Measurements from ENCODE around the gene NDUFS6.

NDUFS6 gene

DNA sequence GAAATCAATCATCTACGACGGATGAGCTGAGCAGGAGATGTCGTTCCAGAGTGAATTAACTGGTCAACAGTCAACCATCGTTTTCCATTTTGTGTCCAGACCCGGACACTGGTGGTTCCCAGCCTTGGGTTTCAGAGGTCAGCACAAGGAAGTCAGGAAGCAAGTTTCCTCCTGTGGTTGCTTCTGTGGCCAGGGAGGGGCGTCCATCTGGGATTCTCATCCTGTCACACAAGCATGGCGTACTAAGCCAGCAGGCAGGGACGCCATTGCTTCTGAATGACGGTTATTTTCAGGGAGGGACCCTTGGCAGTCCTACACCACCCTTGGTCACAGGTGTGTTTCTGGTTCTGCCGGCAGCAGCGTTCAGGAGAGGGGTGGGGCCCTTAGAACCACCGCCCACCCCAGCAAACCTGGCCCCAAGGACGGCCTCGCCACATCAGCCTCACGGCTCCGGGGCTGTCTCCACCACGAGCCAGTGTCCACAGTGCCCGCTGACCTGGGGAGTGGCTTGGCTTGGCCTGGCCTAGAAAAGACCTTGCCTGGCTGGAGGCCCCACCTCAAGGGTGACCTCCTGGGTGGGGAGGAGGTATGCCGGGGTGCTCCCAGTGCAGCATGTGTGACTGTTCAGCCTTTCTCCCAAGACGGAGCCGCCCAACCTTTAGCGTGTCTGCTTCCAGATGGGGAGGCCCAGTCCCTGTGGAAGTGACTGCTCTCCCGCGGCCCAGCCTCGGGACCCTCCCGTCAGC is 25.2 kb downstream of the NDUFS6 start:
- Histone ChIP-seq H3K9ac (ENCODE audit: low read depth, low read length) (no peak overlapping the region), H3K27me3 (ENCODE audit: insufficient read depth, low read length) (no peaks in the 10 kb centered on the region), H3K36me3 (ENCODE audit: insufficient read depth, low read depth, low read length) (peaks cover 17% of the 10 kb centered on the region; the same call in 1 of the 2 replicates), H3K9me3 (ENCODE audit: insufficient read depth, low read depth, low read length) (no peaks in the 10 kb centered on the region), H3K4me1 (ENCODE audit: insufficient read depth, low read length) (peaks cover 8% of the 10 kb centered on the region; the same call in 1 of the 2 replicates), H3K4me3 (ENCODE audit: low read length) (no peak overlapping the region), H3K27ac (ENCODE audit: low read length) (no peak overlapping the region)

DNA sequence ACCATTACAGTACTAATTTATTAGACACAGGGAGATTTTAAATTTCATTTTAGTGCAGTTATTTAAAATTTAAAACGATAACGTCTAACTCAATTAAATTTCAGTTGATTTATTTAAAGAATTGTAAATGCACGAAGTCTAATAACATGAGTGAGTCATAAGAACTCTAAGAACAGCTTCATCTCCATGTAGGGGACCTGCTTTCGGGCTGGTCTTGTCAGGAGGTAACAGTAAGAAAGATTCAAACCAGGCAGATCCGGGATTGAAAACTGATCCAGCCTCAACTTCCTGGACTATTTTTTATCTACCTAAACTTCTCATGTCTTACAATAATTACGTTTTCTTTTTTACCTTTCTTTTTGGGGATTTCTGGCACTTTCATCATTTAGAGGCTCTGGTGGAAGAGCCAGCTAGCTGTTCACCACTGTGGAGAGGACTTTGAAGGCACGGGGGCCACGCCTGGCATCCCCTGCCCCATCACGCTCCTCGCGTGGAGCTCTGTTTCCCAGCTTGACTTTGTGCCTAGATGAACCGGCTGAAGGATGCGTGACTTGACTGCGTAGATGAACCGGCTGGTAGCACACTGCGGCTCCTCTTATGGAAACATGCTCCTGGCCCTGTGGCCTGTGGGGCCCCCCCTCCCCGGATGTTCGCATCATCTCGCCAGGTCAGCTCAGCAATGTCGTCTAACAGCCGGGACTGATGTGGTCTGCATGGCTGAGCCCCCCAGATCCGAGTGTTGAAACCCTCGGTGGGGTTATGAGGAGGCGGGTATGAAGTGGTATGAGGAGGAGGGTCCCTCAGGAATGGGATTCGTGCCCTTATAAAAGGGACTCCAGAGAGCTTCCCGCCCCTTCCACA is 26.0 kb downstream of the NDUFS6 start:
- no peak overlapping the region for H3K9ac ChIP-seq (ENCODE audit: low read depth, low read length)
- peaks cover 16% of the 10 kb centered on the region; the same call in 1 of the 2 replicates for H3K4me1 ChIP-seq (ENCODE audit: insufficient read depth, low read length)
- H3K27me3 ChIP-seq (ENCODE audit: insufficient read depth, low read length): no peaks in the 10 kb centered on the region
- H3K36me3 ChIP-seq (ENCODE audit: insufficient read depth, low read depth, low read length): peaks cover 8% of the 10 kb centered on the region; the same call in 1 of the 2 replicates
- H3K27ac ChIP-seq (ENCODE audit: low read length): no peak overlapping the region
- H3K9me3 ChIP-seq (ENCODE audit: insufficient read depth, low read depth, low read length): no peaks in the 10 kb centered on the region
- peak overlapping the region; percentile 42; the same call in 1 of the 2 replicates for H3K4me3 ChIP-seq (ENCODE audit: low read length)

DNA sequence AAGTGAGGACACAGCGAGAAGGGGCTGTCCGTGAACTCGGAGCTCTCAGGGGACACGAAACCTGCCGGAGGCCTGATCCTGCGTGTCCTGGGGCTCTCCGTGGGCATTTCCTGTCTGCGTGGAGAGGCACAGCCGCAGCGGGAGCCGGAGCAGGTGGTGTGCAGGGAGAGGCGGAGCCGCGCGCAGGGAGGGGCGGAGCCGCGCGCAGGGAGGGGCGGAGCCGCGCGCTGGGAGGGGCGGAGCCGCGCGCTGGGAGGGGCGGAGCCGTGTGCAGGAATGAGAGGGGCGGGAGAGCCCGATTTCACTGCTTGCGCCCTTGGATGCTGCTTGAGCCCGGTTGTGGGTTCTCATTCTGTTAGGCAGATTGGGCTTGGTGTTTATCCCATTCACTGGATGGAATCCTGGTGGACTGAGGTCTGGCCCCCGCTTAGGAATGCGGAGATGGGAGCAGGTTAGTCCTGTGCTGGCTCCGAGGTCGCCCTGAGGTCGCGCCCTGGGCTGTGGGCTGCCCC is 26.7 kb downstream of the NDUFS6 start:
- Histone ChIP-seq H3K27ac (ENCODE audit: low read length) (no peak overlapping the region), H3K27me3 (ENCODE audit: insufficient read depth, low read length) (no peaks in the 10 kb centered on the region), H3K9ac (ENCODE audit: low read depth, low read length) (no peak overlapping the region), H3K36me3 (ENCODE audit: insufficient read depth, low read depth, low read length) (peaks cover 5% of the 10 kb centered on the region; the same call in 1 of the 2 replicates), H3K4me3 (ENCODE audit: low read length) (peak overlapping the region; percentile 42; the same call in 1 of the 2 replicates), H3K9me3 (ENCODE audit: insufficient read depth, low read depth, low read length) (no peaks in the 10 kb centered on the region), H3K4me1 (ENCODE audit: insufficient read depth, low read length) (peaks cover 16% of the 10 kb centered on the region; the same call in 1 of the 2 replicates)

DNA sequence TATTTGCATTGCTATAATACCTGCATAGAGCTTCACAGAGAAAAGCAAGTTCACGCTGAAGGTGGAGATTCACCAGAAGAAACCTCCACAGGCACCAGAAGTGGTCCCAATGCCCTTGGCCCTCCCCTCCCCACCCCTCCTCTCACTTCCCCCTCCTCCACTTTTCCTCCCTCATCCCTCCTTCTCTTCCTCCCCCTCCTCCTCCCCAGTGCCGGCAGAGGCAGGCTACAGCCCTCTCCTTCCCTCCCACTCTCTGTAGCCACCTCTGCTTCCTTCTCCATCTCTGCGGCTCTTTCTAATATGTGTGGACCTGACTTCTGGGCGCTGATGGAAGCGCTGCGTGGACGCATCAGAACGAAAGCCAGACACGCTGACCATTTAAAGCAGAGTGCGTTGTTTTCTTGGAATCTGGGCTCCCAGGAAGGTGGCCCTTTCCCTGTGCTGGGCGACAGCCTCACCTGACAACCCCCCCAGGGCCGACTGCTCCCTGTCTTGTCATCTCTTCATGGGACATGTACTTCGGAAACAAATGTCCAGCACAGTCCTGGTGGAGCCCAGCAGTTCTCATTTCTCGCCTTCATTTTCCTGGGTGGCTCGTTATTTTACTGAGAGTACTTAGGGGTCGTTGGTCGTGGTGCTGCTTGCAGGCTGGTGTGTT is 29.5 kb downstream of the NDUFS6 start:
- no peak overlapping the region for H3K9ac ChIP-seq (ENCODE audit: low read depth, low read length)
- H3K27me3 ChIP-seq (ENCODE audit: insufficient read depth, low read length): no peaks in the 10 kb centered on the region
- H3K36me3 ChIP-seq (ENCODE audit: insufficient read depth, low read depth, low read length): 0 out of 2 replicates have a peak, but pooled peaks cover 5% of the 10 kb centered on the region
- H3K9me3 ChIP-seq (ENCODE audit: insufficient read depth, low read depth, low read length): no peaks in the 10 kb centered on the region
- no peak overlapping the region for H3K27ac ChIP-seq (ENCODE audit: low read length)
- H3K4me1 ChIP-seq (ENCODE audit: insufficient read depth, low read length): peaks cover 22% of the 10 kb centered on the region; the same call in 1 of the 2 replicates
- H3K4me3 ChIP-seq (ENCODE audit: low read length): no peak overlapping the region

DNA sequence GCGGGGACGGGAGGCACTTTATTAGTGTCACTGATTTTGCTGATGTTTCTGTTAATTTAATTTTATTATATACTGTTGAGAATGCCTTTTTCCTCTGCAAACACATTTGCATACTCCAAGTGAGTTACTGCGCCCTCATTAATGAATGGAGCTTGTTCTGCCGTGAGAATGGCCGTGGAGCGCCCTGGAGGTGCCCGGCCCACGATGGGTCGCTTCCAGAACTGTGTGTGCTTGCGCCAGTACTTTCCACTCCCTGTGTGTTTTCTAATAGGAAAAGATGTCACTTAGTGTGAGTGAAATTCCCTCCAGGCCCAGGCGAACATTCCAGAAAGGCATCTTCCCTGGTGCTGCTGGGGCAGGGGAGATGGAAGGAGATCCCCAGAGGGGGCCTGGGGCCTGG is 30.1 kb downstream of the NDUFS6 start:
- Histone ChIP-seq H3K4me3 (ENCODE audit: low read length) (no peak overlapping the region), H3K4me1 (ENCODE audit: insufficient read depth, low read length) (peaks cover 22% of the 10 kb centered on the region; the same call in 1 of the 2 replicates), H3K27ac (ENCODE audit: low read length) (no peak overlapping the region), H3K36me3 (ENCODE audit: insufficient read depth, low read depth, low read length) (0 out of 2 replicates have a peak, but pooled peaks cover 5% of the 10 kb centered on the region), H3K9ac (ENCODE audit: low read depth, low read length) (no peak overlapping the region), H3K9me3 (ENCODE audit: insufficient read depth, low read depth, low read length) (no peaks in the 10 kb centered on the region), H3K27me3 (ENCODE audit: insufficient read depth, low read length) (no peaks in the 10 kb centered on the region)

- Histone ChIP-seq H3K27ac (ENCODE audit: low read length) (no peak overlapping the region), H3K9me3 (ENCODE audit: insufficient read depth, low read depth, low read length) (no peaks in the 10 kb centered on the region)
Measured at GRCh38 chr5:1831677-1832313, 30.6 kb downstream of the NDUFS6 start.

DNA sequence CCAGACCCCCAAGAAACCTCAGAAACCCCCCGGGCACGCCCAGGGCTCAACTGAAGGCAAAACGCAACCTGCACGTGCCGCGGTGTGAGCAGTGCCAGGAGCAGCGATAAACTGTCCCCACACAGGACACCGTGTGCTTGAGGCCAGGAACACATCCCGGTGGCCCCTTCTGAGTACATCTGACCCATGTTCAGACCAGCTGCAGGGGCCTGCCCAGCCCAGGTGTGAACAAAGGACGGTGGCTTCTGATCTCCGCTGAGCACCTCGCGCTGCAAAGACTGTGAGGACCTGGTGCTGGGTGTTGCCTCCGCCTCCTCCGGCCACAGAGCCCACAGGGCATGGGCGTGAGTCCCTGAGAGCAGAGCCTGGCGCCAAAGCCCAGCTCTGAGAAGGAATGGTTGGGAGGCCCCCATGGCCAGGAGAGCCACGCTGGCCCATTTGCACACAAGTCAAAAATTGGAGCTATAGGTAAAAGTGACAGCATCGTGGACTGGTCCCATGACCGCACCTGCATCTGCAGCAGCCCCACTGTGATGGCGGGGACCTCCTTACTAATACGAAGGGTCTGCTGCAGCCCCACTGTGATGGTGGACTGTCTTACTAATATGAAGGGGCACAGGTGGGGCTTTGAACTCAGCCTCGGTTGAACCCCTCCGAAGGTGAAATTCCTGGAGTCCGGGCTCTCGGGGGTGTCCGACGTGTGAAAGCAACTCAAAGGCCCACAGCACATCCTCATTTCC is 31.5 kb downstream of the NDUFS6 start:
- Histone ChIP-seq H3K27ac (ENCODE audit: low read length) (no peak overlapping the region), H3K36me3 (ENCODE audit: insufficient read depth, low read depth, low read length) (0 out of 2 replicates have a peak, but pooled peaks cover 5% of the 10 kb centered on the region), H3K4me3 (ENCODE audit: low read length) (no peak overlapping the region), H3K4me1 (ENCODE audit: insufficient read depth, low read length) (peaks cover 19% of the 10 kb centered on the region; the same call in 1 of the 2 replicates), H3K9me3 (ENCODE audit: insufficient read depth, low read depth, low read length) (no peaks in the 10 kb centered on the region), H3K9ac (ENCODE audit: low read depth, low read length) (no peak overlapping the region), H3K27me3 (ENCODE audit: insufficient read depth, low read length) (no peaks in the 10 kb centered on the region)

More at GRCh38 chr5:1831677-1832313, 30.6 kb downstream of the NDUFS6 start:
- Histone ChIP-seq H3K27me3 (ENCODE audit: insufficient read depth, low read length) (no peaks in the 10 kb centered on the region), H3K36me3 (ENCODE audit: insufficient read depth, low read depth, low read length) (0 out of 2 replicates have a peak, but pooled peaks cover 5% of the 10 kb centered on the region), H3K9ac (ENCODE audit: low read depth, low read length) (no peak overlapping the region), H3K4me3 (ENCODE audit: low read length) (no peak overlapping the region), H3K4me1 (ENCODE audit: insufficient read depth, low read length) (peaks cover 22% of the 10 kb centered on the region; the same call in 1 of the 2 replicates)

- Histone ChIP-seq H3K9ac (ENCODE audit: low read depth, low read length) (no peak overlapping the region), H3K36me3 (ENCODE audit: insufficient read depth, low read depth, low read length) (0 out of 2 replicates have a peak, but pooled peaks cover 5% of the 10 kb centered on the region), H3K4me1 (ENCODE audit: insufficient read depth, low read length) (peaks cover 19% of the 10 kb centered on the region; the same call in 1 of the 2 replicates), H3K4me3 (ENCODE audit: low read length) (no peak overlapping the region), H3K9me3 (ENCODE audit: insufficient read depth, low read depth, low read length) (no peaks in the 10 kb centered on the region), H3K27me3 (ENCODE audit: insufficient read depth, low read length) (no peaks in the 10 kb centered on the region), H3K27ac (ENCODE audit: low read length) (no peak overlapping the region)
Measured at GRCh38 chr5:1833264-1834021, 32.2 kb downstream of the NDUFS6 start.

GRCh38 chr5:1834022-1834551 is 32.9 kb downstream of the NDUFS6 start:
- no peaks in the 10 kb centered on the region for H3K27me3 ChIP-seq (ENCODE audit: insufficient read depth, low read length)
- no peak overlapping the region for H3K27ac ChIP-seq (ENCODE audit: low read length)
- peaks cover 19% of the 10 kb centered on the region; the same call in 1 of the 2 replicates for H3K4me1 ChIP-seq (ENCODE audit: insufficient read depth, low read length)
- H3K4me3 ChIP-seq (ENCODE audit: low read length): no peak overlapping the region
- H3K9me3 ChIP-seq (ENCODE audit: insufficient read depth, low read depth, low read length): no peaks in the 10 kb centered on the region
- no peak overlapping the region for H3K9ac ChIP-seq (ENCODE audit: low read depth, low read length)
- 0 out of 2 replicates have a peak, but pooled peaks cover 5% of the 10 kb centered on the region for H3K36me3 ChIP-seq (ENCODE audit: insufficient read depth, low read depth, low read length)

Measured in iPS-20b (cell line).